Measurements from ENCODE around the gene EXD1. TPM values are rescaled to one million over a fixed set of nuclear protein-coding genes. Genes with fewer than 3 reads are reported as not detected.
A peak's percentile ranks its signal among the peaks of the same experiment; 100 is the strongest.

EXD1 gene
- polyA plus RNA-seq, 2 of the 4 experiments (the other 2 are of a cell fraction), result 0.14 to 0.39 TPM

DNA sequence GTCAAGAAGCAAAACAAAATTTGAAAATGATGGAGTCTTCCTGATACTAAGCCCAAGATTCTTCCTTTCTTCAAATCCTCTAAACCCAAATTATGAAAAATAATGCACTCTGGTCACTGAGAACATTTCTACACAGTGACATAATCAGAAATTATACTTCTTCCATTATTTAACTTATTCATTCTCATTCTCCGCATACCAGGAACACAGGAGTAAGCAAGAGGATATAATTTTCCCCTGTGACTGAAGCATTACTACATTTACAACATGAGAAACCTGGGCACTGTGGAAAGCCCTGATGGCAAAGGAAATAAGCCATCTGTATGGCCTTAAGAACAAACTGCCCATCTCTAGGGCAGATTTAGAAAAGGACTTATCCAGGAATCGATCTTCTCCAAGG, 47.0 kb downstream of the EXD1 start:
- Histone ChIP-seq H3K4me2 (no peak overlapping the region), H3K9me3 (no peaks in the 10 kb centered on the region), H3K4me1 (0 out of 3 replicates have a peak, but pooled peaks cover 11% of the 10 kb centered on the region), H3K4me3 (no peak overlapping the region), H3K27ac (0 out of 6 replicates have a peak overlapping the region, but pooled peaks of 1 of the 2 experiments have one; percentile 12)
- TF ChIP-seq HES2 (IDR thresholded peaks at IDR 0.05) (no peak), CBX8 (IDR thresholded peaks at IDR 0.05) (no peak), RAD21 (conservative IDR thresholded peaks at IDR 0.05 in 1 of 2, IDR thresholded peaks at IDR 0.05 in 1 of 2) (no peak), RCOR1 (IDR thresholded peaks at IDR 0.05; ENCODE audit: low read depth, low read length) (no peak), CHD2 (IDR thresholded peaks at IDR 0.05; ENCODE audit: low read length, partially characterized antibody) (no peak), HOXB5 (CRISPR knock-in tag; IDR thresholded peaks at IDR 0.05) (no peak), NR3C1 (IDR thresholded peaks at IDR 0.05) (no peak), CBX2 (IDR thresholded peaks at IDR 0.05; ENCODE audit: borderline replicate concordance, low read depth) (no peak), KDM5A (IDR thresholded peaks at IDR 0.05) (no peak)
- TF ChIP-seq, protein P1, sequence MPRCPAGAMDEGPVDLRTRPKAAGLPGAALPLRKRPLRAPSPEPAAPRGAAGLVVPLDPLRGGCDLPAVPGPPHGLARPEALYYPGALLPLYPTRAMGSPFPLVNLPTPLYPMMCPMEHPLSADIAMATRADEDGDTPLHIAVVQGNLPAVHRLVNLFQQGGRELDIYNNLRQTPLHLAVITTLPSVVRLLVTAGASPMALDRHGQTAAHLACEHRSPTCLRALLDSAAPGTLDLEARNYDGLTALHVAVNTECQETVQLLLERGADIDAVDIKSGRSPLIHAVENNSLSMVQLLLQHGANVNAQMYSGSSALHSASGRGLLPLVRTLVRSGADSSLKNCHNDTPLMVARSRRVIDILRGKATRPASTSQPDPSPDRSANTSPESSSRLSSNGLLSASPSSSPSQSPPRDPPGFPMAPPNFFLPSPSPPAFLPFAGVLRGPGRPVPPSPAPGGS (IDR thresholded peaks at IDR 0.05), result no peak
- CTCF ChIA-PET, result interaction anchor here (0.8 to 5.0 kb wide), 19 partner anchors 12 to 290 kb away, joined by 3 to 100 read pairs (median 4); partner anchors contain the start of genes CHP1, EXD1, INO80 and VPS18
- FAIRE-seq (no peak), ATAC-seq (no peak), DNase-seq (ENCODE audit: low read depth in 1 of 2, low spot score in 1 of 2) (no peak)
- WGBS (ENCODE audit: missing lambda C conversion rate), result 49% methylated on average over 2 of the region's 2 CpGs
- POLR2A ChIA-PET, result no interaction called here

DNA sequence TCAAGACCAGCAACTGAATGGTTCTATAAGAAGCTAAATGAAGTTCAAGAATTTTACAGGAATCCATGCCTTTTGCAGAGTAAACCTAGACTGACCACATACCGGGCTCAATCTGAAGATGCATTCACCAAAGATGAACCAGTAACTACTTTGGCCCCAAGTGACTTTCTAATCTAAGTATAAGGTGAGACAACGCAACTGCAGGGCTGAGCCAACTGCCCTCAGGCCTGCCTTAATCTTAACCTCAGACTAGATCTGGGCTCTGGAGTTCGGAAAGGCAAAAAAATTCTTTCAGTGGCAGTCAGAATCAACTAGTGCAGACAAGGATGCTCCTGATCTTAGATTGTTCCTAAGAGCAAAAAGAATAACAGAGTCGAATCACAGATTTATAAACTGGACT, 48.3 kb downstream of the EXD1 start:
- no peak overlapping the region for H3K27ac ChIP-seq
- no peak for DNase-seq (ENCODE audit: low read depth in 1 of 2, low spot score in 1 of 2)
- ChIA-PET CTCF (interaction anchor here (0.7 to 1.7 kb wide), 3 partner anchors 240 to 528 kb away, joined by 4 to 8 read pairs (median 5); no protein-coding TSS in a partner anchor), POLR2A (no interaction called here)
- H3K4me2 ChIP-seq, result no peak overlapping the region
- H3K4me1 ChIP-seq, result 0 out of 3 replicates have a peak, but pooled peaks cover 11% of the 10 kb centered on the region
- no peak for ATAC-seq
- FAIRE-seq, result no peak
- no peak overlapping the region for H3K4me3 ChIP-seq
- H3K9me3 ChIP-seq, result no peaks in the 10 kb centered on the region
- 73% methylated on average over 4 of the region's 4 CpGs for WGBS (ENCODE audit: missing lambda C conversion rate)
- TF ChIP-seq FOSB (CRISPR knock-in tag; IDR thresholded peaks at IDR 0.05) (no peak), KDM5A (IDR thresholded peaks at IDR 0.05) (no peak), E2F6 (IDR thresholded peaks at IDR 0.05; ENCODE audit: borderline replicate concordance, low read depth) (no peak), CHD2 (IDR thresholded peaks at IDR 0.05; ENCODE audit: low read length, partially characterized antibody) (no peak), HEYL (CRISPR knock-in tag; IDR thresholded peaks at IDR 0.05) (no peak), TFCP2L1 (CRISPR knock-in tag; IDR thresholded peaks at IDR 0.05) (no peak), RARB (CRISPR knock-in tag; IDR thresholded peaks at IDR 0.05) (no peak), FOXS1 (CRISPR knock-in tag; IDR thresholded peaks at IDR 0.05) (no peak)
- TF ChIP-seq, protein P1 (IDR thresholded peaks at IDR 0.05), result no peak
- TF ChIP-seq, protein P2, sequence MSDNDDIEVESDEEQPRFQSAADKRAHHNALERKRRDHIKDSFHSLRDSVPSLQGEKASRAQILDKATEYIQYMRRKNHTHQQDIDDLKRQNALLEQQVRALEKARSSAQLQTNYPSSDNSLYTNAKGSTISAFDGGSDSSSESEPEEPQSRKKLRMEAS (IDR thresholded peaks at IDR 0.05), result no peak

- TF ChIP-seq GATA3 (IDR thresholded peaks at IDR 0.05; ENCODE audit: borderline replicate concordance) (no peak), TP53 (CRISPR knock-in tag; IDR thresholded peaks at IDR 0.05) (no peak), RARB (CRISPR knock-in tag; IDR thresholded peaks at IDR 0.05) (no peak), REST (IDR thresholded peaks at IDR 0.05) (no peak)
- Histone ChIP-seq H3K4me3 (no peak overlapping the region), H3K4me1 (0 out of 3 replicates have a peak, but pooled peaks cover 7% of the 10 kb centered on the region), H3K9me3 (no peaks in the 10 kb centered on the region), H3K27ac (no peak overlapping the region), H3K4me2 (no peak overlapping the region)
- DNase-seq (ENCODE audit: low read depth in 1 of 2, low spot score in 1 of 2), result no peak
- ChIA-PET CTCF (interaction anchor here (0.6 to 2.6 kb wide), 2 partner anchors 277 to 501 kb away, joined by 3 to 10 read pairs; no protein-coding TSS in a partner anchor), POLR2A (no interaction called here)
- no peak for FAIRE-seq
- WGBS (ENCODE audit: missing lambda C conversion rate), result 81% methylated on average over 6 of the region's 6 CpGs
- no peak for ATAC-seq
Measured at GRCh38 chr15:41180206-41180789, 50.3 kb downstream of the EXD1 start.

Measured in A549 (cell line).